ENCODE results near the gene VSIG10. TPM values are rescaled to one million over a fixed set of nuclear protein-coding genes. Genes with fewer than 3 reads are reported as not detected.

VSIG10 gene
- total and polyA plus RNA-seq, 2 of the 13 experiments (the other 11 are each of a cell fraction or from before 2014, with no cell fraction given), result 25.6 to 42.5 TPM

GRCh38 chr12:118103601-118104382 lies at the start of gene VSIG10 (continued):
- TF ChIP-seq HIC2 (CRISPR knock-in tag; IDR thresholded peaks at IDR 0.05; ENCODE audit: low read depth) (no peak; the same call in 1 of the 2 replicates), ZNF607 (CRISPR knock-in tag; IDR thresholded peaks at IDR 0.05; ENCODE audit: borderline replicate concordance) (peak; percentile 53; the same call in 1 of the 2 replicates), ZSCAN22 (CRISPR knock-in tag; IDR thresholded peaks at IDR 0.05) (no peak), ZBTB34 (CRISPR knock-in tag; IDR thresholded peaks at IDR 0.05) (no peak), ZNF720 (CRISPR knock-in tag; IDR thresholded peaks at IDR 0.05) (no peak), ZNF597 (CRISPR knock-in tag; IDR thresholded peaks at IDR 0.05) (no peak), ZNF264 (CRISPR knock-in tag; IDR thresholded peaks at IDR 0.05) (no peak), ZNF383 (CRISPR knock-in tag; IDR thresholded peaks at IDR 0.05; ENCODE audit: borderline replicate concordance) (no peak), ZBTB49 (CRISPR knock-in tag; IDR thresholded peaks at IDR 0.05; ENCODE audit: borderline replicate concordance) (no peak), PAXIP1 (CRISPR knock-in tag; conservative IDR thresholded peaks at IDR 0.05) (0 out of 2 replicates have a peak, but pooled peaks have one; percentile 12), ZNF367 (CRISPR knock-in tag; IDR thresholded peaks at IDR 0.05; ENCODE audit: borderline replicate concordance) (no peak), ZNF550 (CRISPR knock-in tag; IDR thresholded peaks at IDR 0.05; ENCODE audit: borderline replicate concordance) (no peak), SYNCRIP (IDR thresholded peaks at IDR 0.05; ENCODE audit: insufficient read depth, low read depth, low read length) (no peak), ATM (IDR thresholded peaks at IDR 0.05; ENCODE audit: borderline replicate concordance) (no peak), HOXA5 (CRISPR knock-in tag; IDR thresholded peaks at IDR 0.05) (peak; percentile 64), TERF1 (CRISPR knock-in tag; IDR thresholded peaks at IDR 0.05) (no peak)
